ENCODE measurements around the gene ERI3. TPM values are rescaled to one million over a fixed set of nuclear protein-coding genes. Genes with fewer than 3 reads are reported as not detected.
A peak's percentile ranks its signal among the peaks of the same experiment; 100 is the strongest.

Gene ERI3
- total and polyA plus RNA-seq, 9 of the 15 experiments (the other 6 are each of a cell fraction or from before 2014, with no cell fraction given) = 47.8 to 93.4 (median 67.2) TPM

DNA sequence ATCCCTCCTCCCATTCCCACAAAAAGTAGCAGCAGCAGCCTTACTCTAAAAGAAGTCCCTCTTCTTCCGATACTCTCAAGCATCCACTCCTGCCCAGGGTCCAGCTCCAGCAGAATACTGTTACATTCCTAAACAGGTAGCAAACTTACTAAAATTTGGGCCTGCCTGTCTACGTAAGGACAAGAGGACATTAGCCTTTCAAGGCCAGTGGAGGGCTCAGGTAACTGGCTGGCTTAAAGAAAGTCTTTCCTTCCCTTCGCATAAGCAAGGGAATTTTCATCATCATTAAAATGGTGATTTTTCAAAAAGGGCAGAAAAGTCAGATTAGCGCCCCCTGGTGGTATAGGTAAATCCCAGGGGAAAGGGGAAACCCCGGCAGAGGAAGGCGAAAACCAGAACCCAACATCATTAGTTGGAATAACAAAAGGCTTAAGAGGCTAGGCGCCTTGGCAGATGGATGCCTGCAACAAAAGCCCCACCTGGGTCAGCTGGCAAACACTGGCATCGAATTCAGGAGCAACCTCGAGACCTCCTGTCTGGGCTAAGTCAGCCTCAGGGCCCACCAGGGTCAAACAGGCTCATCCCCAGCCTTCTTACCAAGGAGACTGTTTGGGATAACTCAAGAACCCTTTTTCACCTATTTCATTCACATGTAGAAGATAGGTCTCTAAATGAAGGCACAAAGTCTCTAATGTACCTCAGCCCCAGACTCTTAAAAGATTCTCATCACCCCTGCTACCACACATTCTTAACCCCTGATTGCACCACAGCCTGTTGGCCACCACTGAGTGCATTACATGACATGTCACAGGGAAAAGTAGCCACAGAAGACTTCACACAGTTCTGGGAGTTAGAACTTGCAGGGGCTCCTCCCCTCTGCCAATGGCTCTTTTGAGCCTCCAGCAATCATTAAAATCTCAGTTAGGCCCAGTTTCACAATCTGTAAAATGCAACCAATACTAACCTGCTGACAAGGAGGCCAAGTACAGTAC, 36.7 kb downstream of the ERI3 start (continued):
- no peak for TF ChIP-seq SRF (CRISPR knock-in tag; IDR thresholded peaks at IDR 0.05)
- no peak for TF ChIP-seq ZNF217 (CRISPR knock-in tag; IDR thresholded peaks at IDR 0.05)
- no peak for TF ChIP-seq ZNF586 (CRISPR knock-in tag; conservative IDR thresholded peaks at IDR 0.05)
- TF ChIP-seq, protein P1, sequence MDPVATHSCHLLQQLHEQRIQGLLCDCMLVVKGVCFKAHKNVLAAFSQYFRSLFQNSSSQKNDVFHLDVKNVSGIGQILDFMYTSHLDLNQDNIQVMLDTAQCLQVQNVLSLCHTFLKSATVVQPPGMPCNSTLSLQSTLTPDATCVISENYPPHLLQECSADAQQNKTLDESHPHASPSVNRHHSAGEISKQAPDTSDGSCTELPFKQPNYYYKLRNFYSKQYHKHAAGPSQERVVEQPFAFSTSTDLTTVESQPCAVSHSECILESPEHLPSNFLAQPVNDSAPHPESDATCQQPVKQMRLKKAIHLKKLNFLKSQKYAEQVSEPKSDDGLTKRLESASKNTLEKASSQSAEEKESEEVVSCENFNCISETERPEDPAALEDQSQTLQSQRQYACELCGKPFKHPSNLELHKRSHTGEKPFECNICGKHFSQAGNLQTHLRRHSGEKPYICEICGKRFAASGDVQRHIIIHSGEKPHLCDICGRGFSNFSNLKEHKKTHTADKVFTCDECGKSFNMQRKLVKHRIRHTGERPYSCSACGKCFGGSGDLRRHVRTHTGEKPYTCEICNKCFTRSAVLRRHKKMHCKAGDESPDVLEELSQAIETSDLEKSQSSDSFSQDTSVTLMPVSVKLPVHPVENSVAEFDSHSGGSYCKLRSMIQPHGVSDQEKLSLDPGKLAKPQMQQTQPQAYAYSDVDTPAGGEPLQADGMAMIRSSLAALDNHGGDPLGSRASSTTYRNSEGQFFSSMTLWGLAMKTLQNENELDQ (CRISPR knock-in tag; IDR thresholded peaks at IDR 0.05; ENCODE audit: borderline replicate concordance) = no peak
- TF ChIP-seq HNRNPLL (IDR thresholded peaks at IDR 0.05; ENCODE audit: low read depth, low read length, poor library complexity, severe bottlenecking) = no peak
- TF ChIP-seq ZNF134 (CRISPR knock-in tag; conservative IDR thresholded peaks at IDR 0.05) = no peak
- 0 out of 4 replicates have a peak, but pooled peaks of 1 of the 2 experiments have one; percentile 38 for TF ChIP-seq MAZ (CRISPR knock-in tag; conservative IDR thresholded peaks at IDR 0.05 in 1 of 2, IDR thresholded peaks at IDR 0.05 in 1 of 2)
- TF ChIP-seq, protein P2, sequence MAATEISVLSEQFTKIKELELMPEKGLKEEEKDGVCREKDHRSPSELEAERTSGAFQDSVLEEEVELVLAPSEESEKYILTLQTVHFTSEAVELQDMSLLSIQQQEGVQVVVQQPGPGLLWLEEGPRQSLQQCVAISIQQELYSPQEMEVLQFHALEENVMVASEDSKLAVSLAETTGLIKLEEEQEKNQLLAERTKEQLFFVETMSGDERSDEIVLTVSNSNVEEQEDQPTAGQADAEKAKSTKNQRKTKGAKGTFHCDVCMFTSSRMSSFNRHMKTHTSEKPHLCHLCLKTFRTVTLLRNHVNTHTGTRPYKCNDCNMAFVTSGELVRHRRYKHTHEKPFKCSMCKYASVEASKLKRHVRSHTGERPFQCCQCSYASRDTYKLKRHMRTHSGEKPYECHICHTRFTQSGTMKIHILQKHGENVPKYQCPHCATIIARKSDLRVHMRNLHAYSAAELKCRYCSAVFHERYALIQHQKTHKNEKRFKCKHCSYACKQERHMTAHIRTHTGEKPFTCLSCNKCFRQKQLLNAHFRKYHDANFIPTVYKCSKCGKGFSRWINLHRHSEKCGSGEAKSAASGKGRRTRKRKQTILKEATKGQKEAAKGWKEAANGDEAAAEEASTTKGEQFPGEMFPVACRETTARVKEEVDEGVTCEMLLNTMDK (IDR thresholded peaks at IDR 0.05; ENCODE audit: borderline replicate concordance, insufficient read depth, low read depth, low read length, poor library complexity, severe bottlenecking) = peak; percentile 67
- TF ChIP-seq RBM39 (optimal IDR thresholded peaks at IDR 0.05; ENCODE audit: low read depth, low read length) = no peak
- TF ChIP-seq ZNF436 (CRISPR knock-in tag; IDR thresholded peaks at IDR 0.05) = no peak
- TF ChIP-seq, protein P3, sequence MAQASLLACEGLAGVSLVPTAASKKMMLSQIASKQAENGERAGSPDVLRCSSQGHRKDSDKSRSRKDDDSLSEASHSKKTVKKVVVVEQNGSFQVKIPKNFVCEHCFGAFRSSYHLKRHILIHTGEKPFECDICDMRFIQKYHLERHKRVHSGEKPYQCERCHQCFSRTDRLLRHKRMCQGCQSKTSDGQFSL (CRISPR knock-in tag; IDR thresholded peaks at IDR 0.05) = no peak
- TF ChIP-seq, protein P3 (tag; IDR thresholded peaks at IDR 0.05) = no peak
- TF ChIP-seq, protein P4, sequence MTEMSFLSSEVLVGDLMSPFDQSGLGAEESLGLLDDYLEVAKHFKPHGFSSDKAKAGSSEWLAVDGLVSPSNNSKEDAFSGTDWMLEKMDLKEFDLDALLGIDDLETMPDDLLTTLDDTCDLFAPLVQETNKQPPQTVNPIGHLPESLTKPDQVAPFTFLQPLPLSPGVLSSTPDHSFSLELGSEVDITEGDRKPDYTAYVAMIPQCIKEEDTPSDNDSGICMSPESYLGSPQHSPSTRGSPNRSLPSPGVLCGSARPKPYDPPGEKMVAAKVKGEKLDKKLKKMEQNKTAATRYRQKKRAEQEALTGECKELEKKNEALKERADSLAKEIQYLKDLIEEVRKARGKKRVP (CRISPR knock-in tag; IDR thresholded peaks at IDR 0.05) = no peak
- TF ChIP-seq KLF16 (IDR thresholded peaks at IDR 0.05) = 0 out of 2 replicates have a peak, but pooled peaks have one; percentile 5
